Right ventricle myocardium inferior (tissue), 1 donor: Measurements from ENCODE around the gene SYT6. TPM values are rescaled to one million over a fixed set of nuclear protein-coding genes. Genes with fewer than 3 reads are reported as not detected.
A peak's percentile ranks its signal among the peaks of the same experiment; 100 is the strongest.

Source experiments
- ATAC-seq: fragments of 200-7000 bp; cut with Tn5 transposase; one replicate; pipeline ENCODE4 v1.9.1; 2020; ENCODE audit warnings: mild to moderate bottlenecking, moderate library complexity
- DNase-seq: peaks from one replicate; pipeline ENCODE4 v3.0.0; 2021; ENCODE audit errors: missing footprints
- intact Hi-C: fragments of 100-400 bp; cut with DNase I; formaldehyde crosslinking; loops from one replicate; pipeline ENCODE4 v1.11.0; 2022
- total RNA-seq: library from RNA; stranded (reverse); fragmentation: NEBNext Ultra II Directional; extraction: Animal tissue kit (Norgen Biotek cat#: 25700); gene quantifications from one replicate; pipeline ENCODE4 v1.2.1, GENCODE V29; 2021
- donor health status: DM: no; HTN: yes; CAD: no; lungs with severe emphysema.

Gene SYT6
- total RNA-seq, 1 donor from 2014 or later = not detected

GRCh38 chr1:114130213-114130612, 23.5 kb downstream of the SYT6 start:
- ATAC-seq (no peak), DNase-seq (no peak)
- intact Hi-C loops = no loop called here

GRCh38 chr1:114128293-114128692, 25.4 kb downstream of the SYT6 start:
- DNase-seq = no peak
- intact Hi-C loops = no loop called here
- ATAC-seq = no peak

- intact Hi-C loops = no loop called here
- ATAC-seq (peak; percentile 25), DNase-seq (no peak)
Measured at GRCh38 chr1:114126261-114127095, 27.2 kb downstream of the SYT6 start.

- ATAC-seq (no peak), DNase-seq (no peak)
- intact Hi-C loops = no loop called here
Measured at GRCh38 chr1:114124644-114125043, 29.0 kb downstream of the SYT6 start.

- DNase-seq = no peak
- ATAC-seq = no peak
- intact Hi-C loops = no loop called here
Measured at GRCh38 chr1:114122941-114123618, 30.6 kb downstream of the SYT6 start.

- intact Hi-C loops = no loop called here
- ATAC-seq (no peak), DNase-seq (no peak)
Measured at GRCh38 chr1:114118351-114118990, 35.2 kb downstream of the SYT6 start.

- intact Hi-C loops = no loop called here
- ATAC-seq = no peak
Measured at GRCh38 chr1:114117654-114118053, 36.0 kb downstream of the SYT6 start.

GRCh38 chr1:114116086-114116485, 37.6 kb downstream of the SYT6 start:
- no peak for ATAC-seq
- intact Hi-C loops = no loop called here
- no peak for DNase-seq

More at GRCh38 chr1:114117654-114118053, 36.0 kb downstream of the SYT6 start:
- no peak for DNase-seq

GRCh38 chr1:114114185-114115094, 39.2 kb downstream of the SYT6 start:
- intact Hi-C loops = no loop called here
- DNase-seq (no peak), ATAC-seq (no peak)

- DNase-seq = no peak
- intact Hi-C loops = no loop called here
- ATAC-seq = peak; percentile 63
Measured at GRCh38 chr1:114113411-114114184, 40.1 kb downstream of the SYT6 start.

GRCh38 chr1:114112775-114113174, 40.9 kb downstream of the SYT6 start:
- ATAC-seq (no peak), DNase-seq (no peak)
- intact Hi-C loops = no loop called here

GRCh38 chr1:114111731-114112641, 41.7 kb downstream of the SYT6 start:
- intact Hi-C loops = no loop called here
- DNase-seq = no peak
- ATAC-seq = no peak

- intact Hi-C loops = no loop called here
- DNase-seq (no peak), ATAC-seq (no peak)
Measured at GRCh38 chr1:114109981-114110380, 43.7 kb downstream of the SYT6 start.

- intact Hi-C loops = no loop called here
- DNase-seq (no peak), ATAC-seq (peak; percentile 20)
Measured at GRCh38 chr1:114108751-114109255, 44.9 kb downstream of the SYT6 start.

- ATAC-seq (no peak), DNase-seq (no peak)
- intact Hi-C loops = no loop called here
Measured at GRCh38 chr1:114107474-114108435, 45.9 kb downstream of the SYT6 start.
